Vagina (tissue), 2 donors: ENCODE data around the gene CFAP46.

ENCODE experiments used
- CTCF ChIP-seq, 3 experiments: fragments of 450-650 bp in 2 of 3; fragments of 200-600 bp in 1 of 3; sonication (generic) in 1 of 3; IDR thresholded peaks; one replicate each; pipeline ENCODE4 v1.5.1; 2017 to 2019; ENCODE audit warnings: antibody characterized with exemption in 3 of 3, mild to moderate bottlenecking in 2 of 3, moderate library complexity in 2 of 3
- POLR2A ChIP-seq, 2 donors: fragments of 450-650 bp; IDR thresholded peaks; one replicate each; pipeline ENCODE4 v1.6.1; 2017; ENCODE audit warnings: antibody characterized with exemption in 2 of 2, mild to moderate bottlenecking in 2 of 2, moderate library complexity in 2 of 2
- POLR2AphosphoS5 ChIP-seq, 2 donors: sonication (generic); formaldehyde crosslinking; IDR thresholded peaks; one replicate each; pipeline ENCODE4 v1.9.0; 2017; ENCODE audit warnings: antibody characterized with exemption in 2 of 2, mild to moderate bottlenecking in 2 of 2, low read depth in 1 of 2; ENCODE audit not compliant: insufficient read depth in 1 of 2

DNA sequence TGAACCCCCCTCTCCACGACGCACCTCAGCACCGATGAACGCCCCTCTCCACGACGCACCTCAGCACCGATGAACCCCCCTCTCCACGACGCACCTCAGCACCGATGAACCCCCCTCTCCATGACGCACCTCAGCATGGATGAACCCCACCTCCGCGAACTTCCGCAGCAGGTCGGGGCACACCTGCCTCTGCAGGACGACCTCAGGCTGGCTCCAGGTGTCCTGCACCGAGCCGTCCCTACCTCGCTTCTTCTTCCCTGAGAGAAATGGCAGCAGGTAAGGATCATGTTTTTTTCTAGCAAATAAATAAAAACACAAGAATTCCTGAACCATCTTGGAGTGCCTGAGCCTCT is 24.1 kb downstream of the CFAP46 start:
- no peak for TF ChIP-seq CTCF (IDR thresholded peaks at IDR 0.05)
- TF ChIP-seq POLR2A (IDR thresholded peaks at IDR 0.05) = no peak
- no peak for TF ChIP-seq POLR2AphosphoS5 (IDR thresholded peaks at IDR 0.05; ENCODE audit: insufficient read depth in 1 of 2, low read depth in 1 of 2)
